Osteocyte (in vitro differentiated cells): ENCODE measurements around the gene MTX1. TPM values are rescaled to one million over a fixed set of nuclear protein-coding genes. Genes with fewer than 3 reads are reported as not detected.
"Not testable (repeated sequence)": the region's sequence is repeated elsewhere in the genome, so short reads cannot be mapped to it uniquely, and the experiment has no call there.

Experiments used
- DNase-seq: peaks from one replicate; pipeline ENCODE4 v3.0.0; 2021; ENCODE audit warnings: mixed read lengths; ENCODE audit not compliant: unreplicated experiment; ENCODE audit errors: extremely low spot score
- H3K27ac Mint-ChIP-seq: one replicate; pipeline ENCODE4 v1.8.0; 2021; ENCODE audit warnings: mild to moderate bottlenecking, mixed read lengths; ENCODE audit not compliant: unreplicated experiment
- H3K27me3 Mint-ChIP-seq: one replicate; pipeline ENCODE4 v1.8.0; 2021; ENCODE audit warnings: mixed read lengths; ENCODE audit not compliant: unreplicated experiment
- H3K36me3 Mint-ChIP-seq: one replicate; pipeline ENCODE4 v1.8.0; 2021; ENCODE audit warnings: mixed read lengths; ENCODE audit not compliant: unreplicated experiment
- H3K4me1 Mint-ChIP-seq: one replicate; pipeline ENCODE4 v1.8.0; 2021; ENCODE audit warnings: mixed read lengths; ENCODE audit not compliant: unreplicated experiment
- H3K4me3 Mint-ChIP-seq: one replicate; pipeline ENCODE4 v1.8.0; 2021; ENCODE audit warnings: mild to moderate bottlenecking, moderate library complexity, mixed read lengths; ENCODE audit not compliant: unreplicated experiment
- H3K9me3 Mint-ChIP-seq: one replicate; pipeline ENCODE4 v1.8.0; 2021; ENCODE audit warnings: mixed read lengths; ENCODE audit not compliant: unreplicated experiment
- CTCF ChIP-seq: fragments of 200-600 bp; sonication (generic); IDR thresholded peaks from 2 replicates; pipeline ENCODE4 v1.5.0; 2021; ENCODE audit warnings: antibody characterized with exemption, mild to moderate bottlenecking, moderate library complexity
- total RNA-seq: library from RNA; stranded (reverse); gene quantifications from 2 replicates; pipeline ENCODE4 v1.2.1, GENCODE V29; 2021

Gene MTX1
- total RNA-seq, 1 donor from 2014 or later = 33.2 TPM

DNA sequence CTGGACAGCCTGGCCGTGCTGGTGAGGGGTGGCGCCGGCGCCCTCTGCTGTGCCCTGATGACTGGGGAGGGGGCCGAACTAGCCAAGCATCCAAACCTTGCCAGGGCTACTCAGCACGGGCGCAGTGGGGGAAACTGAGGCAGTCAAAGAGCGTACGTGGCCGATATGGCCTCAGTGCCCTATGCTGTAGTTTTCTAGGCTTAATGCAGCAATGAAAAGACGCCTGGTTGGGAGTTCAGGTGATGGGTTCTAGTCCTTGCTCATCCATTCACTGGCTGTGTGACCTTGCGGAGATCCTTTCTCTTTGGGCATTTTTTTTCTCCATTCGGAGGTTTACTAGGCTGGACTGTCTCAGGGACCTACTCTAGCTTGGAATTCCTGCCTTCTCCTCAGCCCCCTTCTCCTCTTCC, 822 bp downstream of the MTX1 start:
- peaks cover 28% of the 10 kb centered on the region for H3K4me1 Mint-ChIP-seq
- H3K4me3 Mint-ChIP-seq = peak overlapping the region; percentile 83
- peaks cover 2% of the 10 kb centered on the region for H3K36me3 Mint-ChIP-seq
- H3K9me3 Mint-ChIP-seq = no peaks in the 10 kb centered on the region
- DNase-seq = no peak
- peak overlapping the region; percentile 100 for H3K27ac Mint-ChIP-seq
- no peaks in the 10 kb centered on the region for H3K27me3 Mint-ChIP-seq
- no peak for TF ChIP-seq CTCF

DNA sequence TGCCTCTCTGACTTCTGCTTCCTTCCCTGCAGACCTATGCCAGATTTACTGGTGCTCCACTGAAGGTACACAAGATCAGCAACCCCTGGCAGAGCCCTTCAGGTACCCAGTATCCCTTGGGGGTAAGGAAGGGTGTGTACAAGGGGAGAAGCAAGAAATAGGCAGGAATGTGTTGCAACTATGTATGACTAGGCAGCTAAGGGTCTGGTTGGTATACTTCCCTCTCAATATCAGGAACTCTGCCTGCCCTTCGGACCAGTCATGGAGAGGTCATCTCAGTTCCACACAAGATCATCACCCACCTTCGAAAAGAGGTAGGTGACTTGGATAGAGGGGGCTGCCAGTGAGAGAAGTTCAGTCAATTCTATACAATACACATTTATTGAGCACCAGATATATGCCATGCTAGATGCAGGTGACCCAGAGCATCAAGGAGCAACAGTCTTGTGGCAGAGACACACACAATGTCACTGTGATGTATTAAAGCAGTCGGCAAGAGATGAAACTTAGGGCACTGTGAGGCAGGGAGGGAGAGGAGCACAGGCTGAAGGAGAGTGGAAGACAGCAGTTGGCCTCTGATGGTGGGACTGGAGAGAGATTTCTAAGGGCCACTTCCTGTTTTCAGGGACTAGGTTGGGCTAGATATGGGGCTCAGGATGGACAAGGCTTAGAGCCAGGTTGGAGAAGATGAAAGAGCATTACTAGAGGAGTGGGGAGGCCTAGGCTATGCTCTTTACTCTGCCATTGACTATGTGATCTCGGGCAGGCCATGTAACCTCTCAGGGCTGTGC, 2.0 kb downstream of the MTX1 start:
- no peak overlapping the region for H3K27ac Mint-ChIP-seq

GRCh38 chr1:155211381-155212050, 3.0 kb downstream of the MTX1 start:
- H3K9me3 Mint-ChIP-seq, H3K27me3 Mint-ChIP-seq, DNase-seq, H3K27ac Mint-ChIP-seq, H3K36me3 Mint-ChIP-seq, H3K4me3 Mint-ChIP-seq: not testable (repeated sequence)
- H3K4me1 Mint-ChIP-seq = peaks cover 27% of the 10 kb centered on the region

More for the DNA sequence above, 2.0 kb downstream of the MTX1 start:
- no peaks in the 10 kb centered on the region for H3K36me3 Mint-ChIP-seq
- H3K4me3 Mint-ChIP-seq = no peak overlapping the region
- TF ChIP-seq CTCF = no peak
- DNase-seq = no peak
- peaks cover 27% of the 10 kb centered on the region for H3K4me1 Mint-ChIP-seq
- no peaks in the 10 kb centered on the region for H3K9me3 Mint-ChIP-seq
- H3K27me3 Mint-ChIP-seq = no peaks in the 10 kb centered on the region

GRCh38 chr1:155212051-155212440, 3.6 kb downstream of the MTX1 start:
- DNase-seq, H3K27ac Mint-ChIP-seq, H3K9me3 Mint-ChIP-seq, H3K27me3 Mint-ChIP-seq, H3K36me3 Mint-ChIP-seq, H3K4me3 Mint-ChIP-seq: not testable (repeated sequence)
- peaks cover 22% of the 10 kb centered on the region for H3K4me1 Mint-ChIP-seq

DNA sequence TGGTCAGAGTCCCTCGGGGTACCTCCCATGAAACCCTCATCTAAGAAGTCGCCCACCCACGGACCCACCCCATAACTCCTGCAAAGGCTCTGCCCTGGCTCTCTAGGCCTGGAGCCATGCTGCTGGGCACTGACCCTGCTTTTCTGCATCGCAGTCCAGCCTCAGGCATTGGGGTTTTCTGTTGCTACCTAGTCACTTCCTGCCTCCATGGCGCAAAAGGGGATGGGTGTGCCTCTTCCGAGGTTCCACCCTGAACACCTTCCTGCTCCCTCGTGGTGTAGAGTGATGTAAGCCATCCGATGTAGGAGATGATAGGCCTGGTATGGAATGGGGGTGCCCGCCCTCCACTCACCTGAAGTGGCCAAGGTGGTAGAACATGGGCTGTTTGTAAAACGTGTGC, 6.2 kb downstream of the MTX1 start:
- not testable (repeated sequence) for H3K9me3 Mint-ChIP-seq, H3K4me3 Mint-ChIP-seq, H3K27ac Mint-ChIP-seq

GRCh38 chr1:155218854-155219591, 10.5 kb downstream of the MTX1 start:
- Mint-ChIP-seq H3K4me1 (peaks cover 15% of the 10 kb centered on the region), H3K27me3 (no peaks in the 10 kb centered on the region), H3K9me3 (no peaks in the 10 kb centered on the region), H3K36me3 (no peaks in the 10 kb centered on the region), H3K4me3 (peak overlapping the region; percentile 60), H3K27ac (peak overlapping the region; percentile 63)
- no peak for DNase-seq
- TF ChIP-seq CTCF = no peak

More for the DNA sequence above, 6.2 kb downstream of the MTX1 start:
- peaks cover 19% of the 10 kb centered on the region for H3K4me1 Mint-ChIP-seq
- H3K36me3 Mint-ChIP-seq, DNase-seq, H3K27me3 Mint-ChIP-seq: not testable (repeated sequence)
